T47D (cell line): ENCODE results near the gene TMEM178B.

Experiments used
- DNase-seq, 2 experiments: peaks; one replicate each; pipeline versions ENCODE4 v3.0.0 to v3.0.0-alpha.2; 2011 to 2012; ENCODE audit warnings: low read depth in 1 of 2, low spot score in 1 of 2
- JUND ChIP-seq: IDR thresholded peaks from 2 replicates; pipeline ENCODE4 v1.6.1; 2012; ENCODE audit warnings: low read depth
- in situ Hi-C: cut with HindIII; loops from 2 replicates; pipeline ENCODE4 v1.10.0; 2016; ENCODE audit warnings: low sequenced_read_pairs, low pct_unique_long_range_greater_than_20kb

TMEM178B gene

DNA sequence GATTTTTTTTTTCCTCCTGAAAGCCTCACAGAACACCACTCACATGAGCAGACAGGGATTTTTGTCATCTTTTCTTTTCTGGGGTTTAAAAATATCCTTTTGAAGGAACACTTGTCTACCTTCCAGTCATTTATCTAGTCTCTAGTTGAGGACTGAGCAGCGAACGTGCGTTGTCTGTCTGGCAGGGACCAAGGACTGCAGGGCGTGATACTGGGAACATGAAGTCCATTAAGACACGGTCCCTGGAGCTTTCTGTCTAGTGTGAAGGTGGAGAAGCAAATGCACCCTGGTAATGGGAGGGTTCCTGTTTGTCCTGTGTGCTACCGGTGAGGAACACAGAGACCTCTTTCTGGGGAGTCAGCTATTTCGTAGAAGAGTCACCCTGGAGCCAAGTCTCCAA is 207.4 kb downstream of the TMEM178B start:
- no peak for DNase-seq
- TF ChIP-seq JUND: no peak
- in situ Hi-C loops: no loop called here

DNA sequence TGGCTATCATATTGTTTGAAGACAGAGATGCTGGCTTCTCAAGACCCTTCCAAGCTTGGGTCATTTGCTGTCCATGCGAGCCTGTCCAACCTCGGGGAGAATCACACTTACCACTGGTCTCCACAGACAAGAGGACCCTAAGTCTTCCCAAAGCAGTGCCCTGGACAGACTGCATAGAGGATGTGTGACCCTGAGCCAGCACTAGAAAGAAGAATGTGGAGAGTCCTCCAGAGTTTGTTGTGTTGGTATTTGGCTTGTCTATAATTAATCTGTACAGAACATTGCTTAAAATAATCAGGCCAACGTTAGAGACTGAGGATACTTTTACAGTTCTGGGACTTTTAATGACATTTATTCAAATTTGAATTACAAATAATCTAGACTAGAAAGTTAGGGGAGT is 212.7 kb downstream of the TMEM178B start:
- in situ Hi-C loops: no loop called here
- no peak for TF ChIP-seq JUND
- no peak for DNase-seq

DNA sequence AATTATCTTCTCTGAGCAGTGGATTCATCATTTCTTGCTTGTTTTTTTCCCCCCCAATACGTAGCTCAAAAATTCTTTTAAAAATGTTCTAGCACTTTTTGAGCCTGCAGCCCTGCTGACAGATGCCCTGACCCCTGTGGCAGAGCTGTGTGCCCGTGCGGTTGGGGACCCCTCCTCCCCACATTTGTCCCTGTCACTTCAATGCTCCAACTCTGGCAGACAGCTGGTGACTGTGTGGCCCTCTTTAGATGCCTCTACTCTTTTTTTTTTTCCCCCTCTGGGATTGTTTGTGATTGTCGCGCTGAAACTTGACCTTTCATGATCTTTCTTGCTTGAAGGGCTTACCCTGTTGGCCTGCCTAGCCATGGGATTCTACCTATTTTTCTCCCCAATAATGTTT is 214.1 kb downstream of the TMEM178B start:
- TF ChIP-seq JUND: no peak
- in situ Hi-C loops: no loop called here

GRCh38 chr7:141288626-141289025 is 214.8 kb downstream of the TMEM178B start:
- no peak for TF ChIP-seq JUND
- in situ Hi-C loops: no loop called here

More for the DNA sequence above, 214.1 kb downstream of the TMEM178B start:
- DNase-seq: no peak

GRCh38 chr7:141290365-141290764 is 216.5 kb downstream of the TMEM178B start:
- no peak for TF ChIP-seq JUND
- in situ Hi-C loops: no loop called here
- no peak for DNase-seq

More at GRCh38 chr7:141288626-141289025, 214.8 kb downstream of the TMEM178B start:
- DNase-seq: no peak

DNA sequence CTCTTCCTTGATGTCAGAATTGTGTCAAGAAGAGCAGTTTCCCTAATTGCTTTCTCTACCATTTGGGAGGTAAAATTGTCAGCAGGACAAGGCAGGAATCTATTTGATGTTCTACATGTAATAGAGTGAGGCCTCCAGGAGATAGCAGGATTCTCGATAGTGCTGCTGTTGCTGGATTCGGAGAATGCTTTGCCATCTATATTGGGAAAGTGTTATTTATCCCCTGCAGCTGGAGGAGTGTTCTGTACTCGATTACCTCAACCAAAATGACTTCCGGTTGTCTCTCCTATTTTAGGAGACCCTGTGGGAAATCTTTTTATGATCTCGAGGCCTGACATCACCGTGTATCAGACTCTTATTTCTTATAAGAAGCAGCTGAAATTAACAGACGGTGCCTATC is 217.1 kb downstream of the TMEM178B start:
- in situ Hi-C loops: no loop called here
- TF ChIP-seq JUND: no peak
- no peak for DNase-seq

DNA sequence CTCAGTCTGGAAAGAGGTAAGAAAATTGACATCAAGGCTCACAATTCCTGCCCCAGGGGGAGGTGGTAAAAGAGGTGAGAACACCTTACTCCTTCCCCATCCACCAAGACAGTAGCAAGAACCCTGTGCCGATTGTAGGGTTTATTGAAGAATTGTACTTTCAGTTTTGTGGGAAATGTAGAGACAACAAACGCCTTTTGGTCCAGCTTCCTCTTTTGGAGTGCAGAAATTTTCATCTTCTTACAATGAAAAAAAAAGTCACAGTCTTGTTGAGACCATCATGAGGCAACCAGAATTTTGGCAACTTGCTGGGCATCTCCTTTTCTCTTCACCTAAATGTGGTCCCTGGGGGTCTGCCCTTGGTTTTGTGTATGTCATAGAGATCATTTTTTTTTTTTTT is 217.7 kb downstream of the TMEM178B start:
- TF ChIP-seq JUND: no peak
- in situ Hi-C loops: no loop called here
- DNase-seq: no peak

- DNase-seq: no peak
- no peak for TF ChIP-seq JUND
- in situ Hi-C loops: no loop called here
These were observed 220.4 kb downstream of the TMEM178B start for GRCh38 chr7:141294143-141294829.

DNA sequence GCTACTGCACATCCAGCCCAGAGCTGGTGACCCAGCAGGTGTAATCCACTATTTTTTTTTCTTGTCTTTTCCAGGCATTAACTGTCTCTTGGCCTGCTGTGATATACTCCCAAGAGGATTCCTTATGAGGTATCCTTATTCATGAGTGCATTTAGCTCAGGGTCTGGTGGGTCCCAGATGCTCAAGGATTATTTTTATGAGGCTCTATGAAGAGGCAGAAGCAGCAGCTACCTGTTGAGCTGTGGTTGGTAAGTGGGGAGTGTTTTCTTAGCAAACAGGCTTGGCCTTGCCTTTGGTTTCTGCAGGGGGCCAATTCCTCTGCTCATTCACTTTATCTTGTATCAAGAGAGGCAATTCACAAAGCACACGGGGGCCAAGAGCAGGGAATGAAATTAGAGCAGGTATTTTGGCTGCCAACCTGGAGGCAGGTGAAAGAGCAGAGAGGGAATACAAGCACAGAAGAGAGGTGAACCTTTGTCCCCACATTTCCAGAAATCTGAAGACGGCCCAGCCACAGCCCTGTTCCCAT is 221.6 kb downstream of the TMEM178B start:
- DNase-seq: no peak
- in situ Hi-C loops: no loop called here

GRCh38 chr7:141300816-141301215 is 227.0 kb downstream of the TMEM178B start:
- in situ Hi-C loops: no loop called here
- DNase-seq: no peak
- no peak for TF ChIP-seq JUND

More for the DNA sequence above, 221.6 kb downstream of the TMEM178B start:
- TF ChIP-seq JUND: no peak

DNA sequence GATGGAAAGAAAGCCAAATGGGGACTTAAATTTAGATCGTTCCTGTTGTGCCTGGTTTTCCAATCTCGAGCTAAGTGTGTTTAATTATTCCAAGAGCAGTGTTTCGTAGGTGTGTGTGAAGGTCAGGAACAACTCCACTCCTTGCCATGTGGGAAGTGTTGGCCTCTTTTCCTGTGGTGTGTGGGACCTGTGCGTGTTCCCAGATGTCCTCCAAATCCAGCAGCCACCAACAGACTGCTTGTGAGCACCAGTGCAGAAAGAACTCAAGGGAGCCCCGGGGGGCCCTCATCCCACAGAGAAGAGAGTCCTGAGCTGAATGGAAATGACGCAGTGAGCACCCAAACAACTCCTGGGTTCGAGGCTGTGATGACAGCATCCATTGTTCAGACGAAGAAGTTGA is 227.7 kb downstream of the TMEM178B start:
- in situ Hi-C loops: no loop called here
- no peak for TF ChIP-seq JUND
- DNase-seq: no peak

DNA sequence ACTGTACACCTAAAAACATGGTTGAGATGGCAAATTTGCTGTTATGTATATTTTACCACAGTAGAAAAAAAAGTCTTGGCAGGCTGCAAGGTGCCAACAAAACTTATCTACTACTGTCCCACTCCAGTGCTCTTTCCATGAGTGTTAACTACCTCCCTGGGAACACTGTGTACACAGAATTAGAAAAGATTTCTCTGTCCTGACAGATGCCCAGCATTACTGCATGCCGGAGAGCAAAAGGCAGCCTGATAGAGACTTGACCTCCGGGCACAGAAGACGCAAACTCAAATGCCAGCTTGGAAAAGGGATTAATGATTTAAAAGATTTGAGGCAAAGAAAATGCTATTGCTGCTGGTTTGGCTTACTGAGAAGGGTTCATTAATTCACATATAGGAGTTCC is 228.8 kb downstream of the TMEM178B start:
- TF ChIP-seq JUND: no peak
- in situ Hi-C loops: no loop called here

DNA sequence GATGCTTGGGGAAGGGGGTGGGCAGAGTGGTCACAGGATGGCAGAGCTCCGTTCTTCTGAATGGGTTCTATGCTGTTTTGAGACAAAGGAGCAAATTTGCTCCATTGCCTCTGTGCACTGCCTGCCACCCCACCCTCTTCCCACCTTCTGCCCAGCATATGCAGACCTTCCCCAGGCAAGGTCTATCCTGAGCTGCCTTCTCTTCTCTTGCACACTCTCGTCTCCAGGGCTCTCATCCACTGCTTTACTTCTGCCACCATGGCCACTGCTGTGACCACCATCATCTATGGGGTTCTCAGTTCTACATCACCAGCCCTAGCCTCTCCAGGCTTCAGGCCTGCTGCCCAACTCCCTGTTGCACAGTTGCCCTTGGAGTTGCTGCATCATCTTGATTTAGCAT is 230.4 kb downstream of the TMEM178B start:
- in situ Hi-C loops: no loop called here
- DNase-seq: no peak
- TF ChIP-seq JUND: no peak

More for the DNA sequence above, 228.8 kb downstream of the TMEM178B start:
- DNase-seq: no peak

DNA sequence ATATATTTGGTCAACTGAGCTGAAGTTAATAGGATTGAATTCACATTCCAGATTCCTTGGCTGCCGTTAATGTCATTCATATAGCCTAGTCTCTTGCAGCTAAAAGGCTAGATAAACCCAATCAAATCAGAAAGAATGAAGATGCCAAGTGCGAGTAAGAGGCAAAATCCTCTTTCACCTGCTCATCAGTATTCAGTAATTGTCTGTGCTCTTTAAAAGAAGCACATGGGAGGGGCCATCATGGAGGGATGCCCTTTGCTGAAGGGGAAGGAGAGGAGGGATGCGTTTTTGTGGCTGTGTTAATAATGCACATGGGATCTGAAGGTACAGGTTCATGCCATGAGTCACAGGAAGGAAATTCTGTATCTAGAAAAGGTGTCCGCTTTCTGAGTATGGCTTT is 232.2 kb downstream of the TMEM178B start:
- TF ChIP-seq JUND: no peak
- no peak for DNase-seq
- in situ Hi-C loops: no loop called here
